ENCODE results near the gene GOLGA5. TPM values are rescaled to one million over a fixed set of nuclear protein-coding genes. Genes with fewer than 3 reads are reported as not detected.

The GOLGA5 gene
- total RNA-seq, 1 donor from 2014 or later = 28.2 TPM

DNA sequence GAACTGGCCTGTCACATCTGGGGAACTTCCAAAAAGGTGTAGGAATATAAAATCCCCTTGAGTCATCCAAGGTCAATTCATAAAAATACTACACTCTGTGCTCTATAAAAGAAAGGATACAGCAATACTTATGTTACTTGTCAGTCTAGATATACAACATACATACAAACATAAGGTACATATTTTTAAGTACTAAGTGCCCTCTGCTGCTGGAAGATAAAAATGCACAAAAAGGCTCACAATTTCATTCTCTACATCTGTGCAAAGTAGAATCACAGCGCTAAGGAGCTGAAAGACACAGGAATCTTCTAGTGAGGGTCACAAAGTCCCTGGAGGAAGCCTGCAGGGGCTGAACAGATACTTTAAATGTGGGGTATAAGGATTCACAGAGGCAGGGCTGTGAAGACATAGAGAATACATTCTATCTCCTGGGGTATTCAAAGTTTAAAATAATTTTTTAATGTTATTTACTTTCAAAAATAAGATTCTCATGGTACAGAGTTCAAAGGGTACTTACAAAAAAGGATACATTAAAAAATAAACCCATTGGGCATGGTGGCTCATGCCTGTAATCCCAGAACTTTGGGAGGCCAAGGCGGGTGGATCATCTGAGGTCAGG lies 10.2 kb upstream of the GOLGA5 start:
- Mint-ChIP-seq H3K27ac (ENCODE audit: unreplicated experiment) (no peak overlapping the region), H3K9me3 (ENCODE audit: unreplicated experiment) (peaks cover 2% of the 10 kb centered on the region), H3K36me3 (ENCODE audit: unreplicated experiment) (no peaks in the 10 kb centered on the region), H3K4me3 (ENCODE audit: unreplicated experiment) (no peak overlapping the region), H3K4me1 (ENCODE audit: low read depth, unreplicated experiment) (no peaks in the 10 kb centered on the region), H3K27me3 (ENCODE audit: unreplicated experiment) (no peaks in the 10 kb centered on the region)
- DNase-seq = no peak
- TF ChIP-seq, protein P1, sequence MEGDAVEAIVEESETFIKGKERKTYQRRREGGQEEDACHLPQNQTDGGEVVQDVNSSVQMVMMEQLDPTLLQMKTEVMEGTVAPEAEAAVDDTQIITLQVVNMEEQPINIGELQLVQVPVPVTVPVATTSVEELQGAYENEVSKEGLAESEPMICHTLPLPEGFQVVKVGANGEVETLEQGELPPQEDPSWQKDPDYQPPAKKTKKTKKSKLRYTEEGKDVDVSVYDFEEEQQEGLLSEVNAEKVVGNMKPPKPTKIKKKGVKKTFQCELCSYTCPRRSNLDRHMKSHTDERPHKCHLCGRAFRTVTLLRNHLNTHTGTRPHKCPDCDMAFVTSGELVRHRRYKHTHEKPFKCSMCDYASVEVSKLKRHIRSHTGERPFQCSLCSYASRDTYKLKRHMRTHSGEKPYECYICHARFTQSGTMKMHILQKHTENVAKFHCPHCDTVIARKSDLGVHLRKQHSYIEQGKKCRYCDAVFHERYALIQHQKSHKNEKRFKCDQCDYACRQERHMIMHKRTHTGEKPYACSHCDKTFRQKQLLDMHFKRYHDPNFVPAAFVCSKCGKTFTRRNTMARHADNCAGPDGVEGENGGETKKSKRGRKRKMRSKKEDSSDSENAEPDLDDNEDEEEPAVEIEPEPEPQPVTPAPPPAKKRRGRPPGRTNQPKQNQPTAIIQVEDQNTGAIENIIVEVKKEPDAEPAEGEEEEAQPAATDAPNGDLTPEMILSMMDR (IDR thresholded peaks at IDR 0.05; ENCODE audit: partially characterized antibody, unreplicated experiment) = peak; percentile 46

DNA sequence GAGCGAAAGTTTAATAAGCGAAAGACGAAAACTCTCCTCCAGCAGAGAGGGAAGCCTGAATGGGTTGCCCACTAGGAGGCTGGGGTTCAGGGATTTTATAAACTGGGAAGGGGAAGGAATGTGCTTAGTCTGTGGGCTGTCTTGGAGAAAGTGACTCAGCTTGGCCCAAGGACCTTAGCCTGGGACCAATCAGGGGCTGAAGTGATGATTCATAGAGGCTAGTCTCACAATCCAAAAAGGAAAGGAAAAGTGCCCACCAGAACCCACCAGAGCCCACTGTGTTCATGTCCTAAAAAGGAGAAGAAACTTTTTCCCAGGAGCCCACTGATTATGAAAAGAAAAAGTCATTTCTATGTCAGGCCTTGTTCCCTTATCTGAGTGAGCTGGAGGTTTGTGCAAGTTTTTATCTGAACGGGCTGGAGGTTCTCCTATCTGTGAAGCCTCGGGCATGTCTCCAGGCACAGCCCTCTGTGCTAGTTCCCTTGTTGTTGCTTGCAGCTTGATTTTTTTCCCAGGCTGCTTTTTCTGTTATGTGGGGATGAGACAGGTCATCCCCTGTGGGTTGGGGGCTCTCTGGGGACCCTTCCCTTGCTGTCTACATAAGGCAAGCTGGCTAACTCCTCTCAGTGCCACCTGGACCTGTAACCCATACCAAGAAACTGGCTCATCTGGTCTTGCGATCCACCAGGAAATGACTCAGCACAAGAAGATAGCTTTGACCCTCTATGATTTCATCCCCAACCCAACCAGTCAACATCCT lies 8.3 kb upstream of the GOLGA5 start:
- no peak overlapping the region for H3K27ac Mint-ChIP-seq (ENCODE audit: unreplicated experiment)
- H3K36me3 Mint-ChIP-seq (ENCODE audit: unreplicated experiment) = peaks cover 7% of the 10 kb centered on the region
- H3K4me3 Mint-ChIP-seq (ENCODE audit: unreplicated experiment) = no peak overlapping the region
- DNase-seq = no peak
- peaks cover 4% of the 10 kb centered on the region for H3K9me3 Mint-ChIP-seq (ENCODE audit: unreplicated experiment)
- no peaks in the 10 kb centered on the region for H3K27me3 Mint-ChIP-seq (ENCODE audit: unreplicated experiment)
- H3K4me1 Mint-ChIP-seq (ENCODE audit: low read depth, unreplicated experiment) = no peaks in the 10 kb centered on the region
- TF ChIP-seq, protein P1 (IDR thresholded peaks at IDR 0.05; ENCODE audit: partially characterized antibody, unreplicated experiment) = no peak

DNA sequence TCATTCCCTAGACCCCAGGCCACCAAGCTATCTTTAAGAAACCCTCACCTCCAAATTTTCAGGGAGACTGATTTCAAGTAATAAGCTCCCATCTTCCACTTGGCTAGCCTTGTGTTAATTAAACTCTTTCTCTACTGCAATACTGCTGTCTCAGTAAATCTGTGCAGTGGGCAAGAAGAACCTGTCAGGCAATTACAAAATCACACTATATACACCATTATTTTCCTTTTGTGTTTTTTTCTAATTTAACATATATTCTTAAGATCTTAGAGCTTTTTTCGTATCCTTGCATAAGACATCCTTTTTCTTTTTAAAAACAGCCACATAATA lies 7.7 kb upstream of the GOLGA5 start:
- Mint-ChIP-seq H3K27ac (ENCODE audit: unreplicated experiment) (no peak overlapping the region), H3K36me3 (ENCODE audit: unreplicated experiment) (peaks cover 7% of the 10 kb centered on the region), H3K27me3 (ENCODE audit: unreplicated experiment) (no peaks in the 10 kb centered on the region), H3K4me1 (ENCODE audit: low read depth, unreplicated experiment) (no peaks in the 10 kb centered on the region), H3K4me3 (ENCODE audit: unreplicated experiment) (no peak overlapping the region), H3K9me3 (ENCODE audit: unreplicated experiment) (peaks cover 4% of the 10 kb centered on the region)
- DNase-seq = no peak
- TF ChIP-seq, protein P1 (IDR thresholded peaks at IDR 0.05; ENCODE audit: partially characterized antibody, unreplicated experiment) = no peak

DNA sequence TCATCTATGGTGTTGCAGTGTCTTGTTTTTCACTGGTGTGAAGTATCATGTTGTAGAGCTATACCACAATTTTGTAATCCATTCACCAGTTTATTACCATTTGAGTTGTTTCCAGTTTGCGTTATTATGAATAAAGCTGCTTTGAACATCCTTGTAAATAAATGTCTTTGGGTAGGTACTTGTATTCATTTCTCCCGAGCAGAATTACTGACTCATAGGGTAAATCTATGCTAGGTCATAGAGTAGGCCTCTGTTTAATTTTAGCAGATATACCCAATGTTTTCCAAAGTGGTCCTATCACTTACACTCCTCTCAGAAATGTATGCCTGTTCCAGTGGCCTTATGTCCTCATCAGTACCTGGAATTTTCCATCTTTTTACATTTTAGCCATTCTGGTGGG lies 6.6 kb upstream of the GOLGA5 start:
- Mint-ChIP-seq H3K9me3 (ENCODE audit: unreplicated experiment) (peaks cover 4% of the 10 kb centered on the region), H3K4me3 (ENCODE audit: unreplicated experiment) (no peak overlapping the region), H3K36me3 (ENCODE audit: unreplicated experiment) (peaks cover 7% of the 10 kb centered on the region), H3K4me1 (ENCODE audit: low read depth, unreplicated experiment) (no peaks in the 10 kb centered on the region), H3K27me3 (ENCODE audit: unreplicated experiment) (no peaks in the 10 kb centered on the region), H3K27ac (ENCODE audit: unreplicated experiment) (no peak overlapping the region)
- TF ChIP-seq, protein P1 (IDR thresholded peaks at IDR 0.05; ENCODE audit: partially characterized antibody, unreplicated experiment) = no peak
- DNase-seq = no peak

DNA sequence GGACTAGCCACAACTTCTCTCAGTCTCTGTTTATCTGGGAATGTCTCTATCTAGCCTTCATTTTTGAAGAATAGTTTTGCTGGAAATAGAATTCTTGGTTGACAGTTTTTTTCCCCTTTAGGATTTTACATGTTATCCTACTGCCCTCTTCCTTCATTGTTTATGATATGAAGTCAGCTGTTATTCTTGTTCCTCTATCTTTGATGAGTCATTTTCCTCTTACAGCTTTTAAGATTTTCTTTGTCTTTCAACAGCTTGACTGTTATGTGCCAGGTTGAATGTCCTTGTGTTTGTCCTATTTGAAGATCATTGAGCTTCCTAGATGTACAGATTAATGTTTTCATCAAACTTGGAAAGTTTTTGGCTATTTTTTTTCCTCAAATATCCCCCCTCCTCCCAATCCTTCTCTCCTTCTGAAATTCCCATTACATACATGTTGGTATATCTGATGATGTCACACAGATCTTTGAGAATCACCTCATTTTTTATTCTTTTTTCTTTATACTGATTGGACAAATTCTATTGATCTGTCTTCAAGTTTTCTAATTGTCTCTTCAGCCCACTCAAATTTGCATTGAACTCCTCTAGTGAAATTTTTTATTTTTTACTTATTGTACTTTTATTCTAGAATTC lies 4.5 kb upstream of the GOLGA5 start:
- H3K9me3 Mint-ChIP-seq (ENCODE audit: unreplicated experiment) = peaks cover 5% of the 10 kb centered on the region
- H3K27me3 Mint-ChIP-seq (ENCODE audit: unreplicated experiment) = no peaks in the 10 kb centered on the region
- H3K4me1 Mint-ChIP-seq (ENCODE audit: low read depth, unreplicated experiment) = peaks cover 4% of the 10 kb centered on the region
- H3K27ac Mint-ChIP-seq (ENCODE audit: unreplicated experiment) = no peak overlapping the region
- DNase-seq = no peak
- TF ChIP-seq, protein P1 (IDR thresholded peaks at IDR 0.05; ENCODE audit: partially characterized antibody, unreplicated experiment) = no peak
- no peak overlapping the region for H3K4me3 Mint-ChIP-seq (ENCODE audit: unreplicated experiment)
- H3K36me3 Mint-ChIP-seq (ENCODE audit: unreplicated experiment) = peaks cover 7% of the 10 kb centered on the region

Data from glutamatergic neuron (in vitro differentiated cells).